Ecto neural progenitor cell (in vitro differentiated cells): Measurements from ENCODE around the gene TALDO1.
"Not testable (repeated sequence)": the region's sequence is repeated elsewhere in the genome, so short reads cannot be mapped to it uniquely, and the experiment has no call there.

Experiments used
- DNase-seq: peaks from one replicate; pipeline ENCODE4 v3.0.0-alpha.2; 2018; ENCODE audit warnings: low spot score

Gene TALDO1

DNA sequence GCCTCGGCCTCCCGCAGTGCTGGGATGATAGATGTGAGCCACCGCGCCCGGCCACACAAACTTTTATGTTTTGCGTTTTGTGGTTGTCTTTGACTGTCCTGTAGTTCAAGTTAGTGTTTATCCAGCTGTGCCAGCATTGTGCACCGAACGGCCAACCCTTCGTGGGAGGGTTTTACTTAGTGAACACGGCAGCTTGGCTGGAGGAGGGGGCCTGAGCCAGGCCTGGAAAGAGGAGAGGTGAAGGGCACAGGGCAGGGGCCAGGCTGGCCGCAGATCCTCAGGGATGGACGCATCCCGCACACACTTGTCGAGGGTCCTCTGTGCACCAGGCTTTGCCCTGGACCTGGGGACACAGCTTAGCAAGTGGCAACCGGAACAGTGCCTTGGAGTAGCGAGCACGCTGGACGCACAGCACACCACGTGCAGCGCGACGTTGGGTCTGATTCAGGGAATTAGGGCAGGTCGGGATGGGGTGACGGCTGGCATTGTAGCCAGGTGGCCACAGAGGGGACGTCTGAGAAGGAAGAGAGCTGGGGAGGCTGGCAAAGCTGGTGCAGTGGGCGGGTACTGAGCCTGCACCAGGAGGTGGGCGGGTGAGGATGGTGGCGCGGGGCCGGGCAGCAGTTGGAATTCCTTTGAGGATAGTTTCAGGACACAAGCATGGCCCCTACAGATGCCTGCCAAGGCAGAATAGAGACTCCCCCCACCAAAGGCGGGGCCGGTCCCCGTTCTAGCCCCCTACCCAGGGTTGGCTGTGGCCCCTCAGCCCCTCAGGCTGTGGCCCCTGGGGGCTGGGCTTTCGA is 27.8 kb upstream of the TALDO1 start:
- no peak for DNase-seq

DNA sequence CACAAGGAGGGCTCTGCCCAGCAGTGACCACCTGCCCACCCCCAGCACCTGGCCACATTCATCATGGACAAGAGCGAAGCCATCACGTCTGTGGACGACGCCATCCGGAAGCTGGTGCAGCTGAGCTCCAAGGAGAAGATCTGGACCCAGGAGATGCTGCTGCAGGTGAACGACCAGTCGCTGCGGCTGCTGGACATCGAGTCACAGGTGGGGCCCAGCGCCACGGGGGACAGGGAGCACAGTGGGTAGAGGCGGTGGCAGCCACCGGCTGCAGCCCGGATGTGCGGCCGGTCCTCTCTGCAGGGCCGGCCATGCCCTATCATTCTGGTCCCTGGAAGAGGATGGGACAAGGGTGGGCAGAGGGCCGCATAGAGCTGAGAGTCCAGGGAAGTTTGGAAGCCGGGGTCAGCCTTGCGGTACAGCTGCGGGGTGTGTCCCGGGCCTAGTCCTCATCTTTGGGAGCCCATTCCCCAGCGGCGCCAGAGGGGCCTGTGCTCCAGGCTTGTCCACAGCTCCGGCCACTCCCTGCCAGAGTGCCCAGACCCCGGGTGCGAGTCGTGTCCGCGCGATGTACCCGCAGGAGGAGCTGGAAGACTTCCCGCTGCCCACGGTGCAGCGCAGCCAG is 27.1 kb upstream of the TALDO1 start:
- no peak for DNase-seq

DNA sequence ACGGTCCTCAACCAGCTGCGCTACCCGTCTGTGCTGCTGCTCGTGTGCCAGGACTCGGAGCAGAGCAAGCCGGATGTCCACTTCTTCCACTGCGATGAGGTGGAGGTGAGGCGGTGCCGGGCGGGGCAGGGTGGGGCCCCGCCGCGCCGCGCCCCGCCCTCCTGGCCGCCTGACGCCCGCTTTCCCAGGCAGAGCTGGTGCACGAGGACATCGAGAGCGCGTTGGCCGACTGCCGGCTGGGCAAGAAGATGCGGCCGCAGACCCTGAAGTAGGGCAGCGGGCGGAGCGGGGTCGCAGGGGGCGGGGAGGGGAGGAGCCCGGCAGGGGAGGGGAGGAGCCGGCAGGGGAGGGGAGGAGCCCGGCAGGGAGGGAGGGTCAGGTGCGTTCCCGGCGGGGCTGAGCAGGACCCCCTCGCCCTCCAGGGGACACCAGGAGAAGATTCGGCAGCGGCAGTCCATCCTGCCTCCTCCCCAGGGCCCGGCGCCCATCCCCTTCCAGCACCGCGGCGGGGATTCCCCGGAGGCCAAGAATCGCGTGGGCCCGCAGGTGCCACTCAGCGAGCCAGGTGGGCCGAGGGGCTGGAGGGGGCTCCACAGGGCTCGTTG is 26.5 kb upstream of the TALDO1 start:
- DNase-seq, result peak; percentile 93

DNA sequence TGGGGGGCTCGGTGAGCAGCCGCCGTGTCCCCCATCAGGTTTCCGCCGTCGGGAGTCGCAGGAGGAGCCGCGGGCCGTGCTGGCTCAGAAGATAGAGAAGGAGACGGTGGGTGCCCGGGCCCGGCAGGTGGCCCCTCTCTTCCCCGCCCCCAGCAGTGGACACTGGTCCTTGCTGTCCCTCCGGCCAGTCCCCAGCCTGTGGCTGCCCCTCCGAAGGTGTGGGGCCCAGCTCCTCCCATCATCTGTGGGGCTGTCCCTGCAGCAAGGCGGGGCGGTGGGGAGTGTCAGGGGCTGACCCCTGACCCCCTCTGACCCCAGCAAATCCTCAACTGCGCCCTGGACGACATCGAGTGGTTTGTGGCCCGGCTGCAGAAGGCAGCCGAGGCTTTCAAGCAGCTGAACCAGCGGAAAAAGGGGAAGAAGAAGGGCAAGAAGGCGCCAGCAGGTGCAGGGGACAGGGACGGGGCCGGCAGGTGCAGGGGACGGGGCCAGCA is 26.0 kb upstream of the TALDO1 start:
- DNase-seq, result no peak

DNA sequence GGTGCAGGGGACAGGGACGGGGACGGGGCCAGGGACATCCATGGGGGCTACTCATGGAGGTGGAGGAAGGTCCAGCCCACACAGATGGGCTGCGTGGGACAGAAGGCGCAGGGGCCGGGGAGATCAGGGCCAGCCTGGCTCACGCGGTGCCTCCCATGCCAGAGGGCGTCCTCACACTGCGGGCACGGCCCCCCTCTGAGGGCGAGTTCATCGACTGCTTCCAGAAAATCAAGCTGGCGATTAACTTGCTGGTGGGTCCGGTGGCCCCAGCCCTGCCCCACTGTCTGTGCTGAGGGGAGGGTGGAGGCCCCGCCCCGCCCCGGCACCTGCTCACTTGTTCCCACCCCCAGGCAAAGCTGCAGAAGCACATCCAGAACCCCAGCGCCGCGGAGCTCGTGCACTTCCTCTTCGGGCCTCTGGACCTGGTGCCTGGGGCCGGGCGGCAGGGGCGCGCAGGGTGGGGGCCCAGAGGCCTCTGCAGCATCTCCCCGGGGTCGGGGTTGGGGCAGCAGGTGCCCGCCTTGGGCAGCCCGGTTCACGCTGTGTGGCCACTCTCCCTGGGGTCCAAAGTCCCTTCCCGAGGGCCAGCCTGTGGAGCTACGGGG is 25.4 kb upstream of the TALDO1 start:
- DNase-seq, result no peak

DNA sequence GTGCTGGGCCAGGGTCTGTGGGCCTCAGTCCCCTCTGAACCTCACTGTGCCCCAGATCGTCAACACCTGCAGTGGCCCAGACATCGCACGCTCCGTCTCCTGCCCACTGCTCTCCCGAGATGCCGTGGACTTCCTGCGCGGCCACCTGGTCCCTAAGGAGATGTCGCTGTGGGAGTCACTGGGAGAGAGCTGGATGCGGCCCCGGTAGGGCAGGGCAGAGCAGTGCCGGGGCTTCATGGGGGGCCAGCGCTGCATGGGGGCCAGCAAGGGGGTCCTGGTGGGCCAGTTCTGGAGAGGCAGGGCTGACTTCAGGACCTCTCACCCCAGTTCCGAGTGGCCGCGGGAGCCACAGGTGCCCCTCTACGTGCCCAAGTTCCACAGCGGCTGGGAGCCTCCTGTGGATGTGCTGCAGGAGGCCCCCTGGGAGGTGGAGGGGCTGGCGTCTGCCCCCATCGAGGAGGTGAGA is 24.9 kb upstream of the TALDO1 start:
- no peak for DNase-seq

DNA sequence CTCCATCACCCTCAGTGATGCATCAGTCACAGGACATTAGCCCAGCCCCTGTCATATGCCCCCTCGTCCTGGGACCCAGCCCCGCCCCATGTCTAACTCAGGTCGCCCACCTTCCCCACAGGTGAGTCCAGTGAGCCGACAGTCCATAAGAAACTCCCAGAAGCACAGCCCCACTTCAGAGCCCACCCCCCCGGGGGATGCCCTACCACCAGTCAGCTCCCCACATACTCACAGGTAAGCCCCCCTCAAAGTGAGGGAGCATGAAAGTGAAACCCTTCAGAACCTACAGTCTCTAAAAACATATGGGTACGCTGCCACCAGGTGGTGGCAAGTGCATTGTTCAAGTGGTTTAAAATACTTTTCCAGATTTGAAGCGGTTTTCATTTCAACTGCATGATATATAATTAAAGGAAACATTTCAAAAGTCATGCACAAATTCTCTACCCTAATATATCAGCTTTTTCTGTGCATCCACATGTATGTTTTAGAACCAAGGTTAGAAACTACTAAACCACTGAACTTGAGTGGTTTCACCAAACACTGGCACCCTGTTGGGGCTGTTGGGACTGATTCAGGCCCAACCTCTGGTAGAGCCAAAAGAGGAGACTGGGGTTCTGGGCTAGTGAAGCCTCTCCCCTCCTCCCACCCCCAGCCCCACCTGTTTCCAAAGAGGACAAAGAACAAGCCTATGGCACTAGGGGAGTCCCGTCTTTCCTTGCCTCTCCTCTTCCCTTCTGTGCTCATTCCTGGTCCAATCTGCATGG is 24.0 kb upstream of the TALDO1 start:
- DNase-seq, result no peak

DNA sequence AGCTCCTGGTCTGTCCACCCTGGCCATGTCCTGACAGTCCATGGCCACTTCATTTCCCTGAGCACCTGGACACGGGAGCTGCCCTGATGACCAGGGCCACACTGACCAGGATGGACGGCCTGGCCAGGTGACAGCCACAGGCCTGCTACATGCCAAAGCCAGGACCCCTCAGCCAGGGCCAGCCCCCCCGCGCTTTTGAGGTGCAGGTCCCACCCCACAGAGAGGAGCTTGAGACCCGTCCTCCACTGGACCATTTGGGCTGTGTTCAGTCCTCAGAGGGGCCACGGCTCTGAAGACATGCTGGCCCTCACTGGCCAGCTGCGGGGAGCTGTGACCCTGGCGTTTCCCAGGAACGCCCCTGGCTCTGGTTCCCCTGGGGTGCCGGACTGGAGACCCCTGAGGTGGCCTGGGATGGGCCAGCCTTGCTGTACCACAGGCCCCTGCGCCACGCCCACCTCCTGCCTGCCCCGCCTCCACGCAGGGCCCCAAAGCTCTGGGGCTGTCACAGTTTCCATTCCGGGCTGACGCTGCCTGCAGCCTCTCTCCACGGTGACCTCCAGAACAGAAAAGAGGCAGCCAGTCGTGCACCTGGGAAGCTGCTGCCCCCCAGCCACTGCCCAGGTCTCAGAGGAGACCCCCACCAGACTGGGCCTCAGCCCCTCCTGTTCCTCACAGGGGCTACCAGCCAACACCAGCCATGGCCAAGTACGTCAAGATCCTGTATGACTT is 23.1 kb upstream of the TALDO1 start:
- no peak for DNase-seq

DNA sequence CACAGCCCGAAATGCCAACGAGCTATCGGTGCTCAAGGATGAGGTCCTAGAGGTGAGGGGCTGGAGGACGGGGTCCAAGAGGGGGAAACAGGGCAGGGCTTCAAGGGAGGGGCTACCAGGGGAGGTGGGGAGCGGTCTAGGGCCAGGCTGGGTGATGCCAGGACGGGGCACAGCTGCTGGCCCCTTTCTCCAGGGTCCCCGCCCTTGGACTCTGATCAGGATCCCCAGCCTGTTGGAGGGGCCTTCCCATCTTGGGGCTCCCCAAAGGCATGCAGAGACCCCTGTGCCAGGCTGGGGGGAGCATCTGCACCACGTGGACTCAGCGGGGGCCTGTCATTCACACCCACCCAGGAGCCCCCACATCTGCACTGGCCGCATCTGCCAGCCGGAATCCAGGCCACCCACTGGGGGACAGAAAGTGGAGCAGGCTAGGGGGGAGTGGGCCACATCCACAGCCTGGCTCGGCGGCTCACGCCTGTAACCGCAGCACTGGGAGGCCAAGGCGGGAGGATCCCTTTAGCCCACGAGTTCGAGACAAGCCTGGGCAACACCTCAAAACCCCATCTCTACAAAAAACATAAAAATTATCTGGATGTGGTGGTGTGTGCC is 22.4 kb upstream of the TALDO1 start:
- DNase-seq, result no peak

DNA sequence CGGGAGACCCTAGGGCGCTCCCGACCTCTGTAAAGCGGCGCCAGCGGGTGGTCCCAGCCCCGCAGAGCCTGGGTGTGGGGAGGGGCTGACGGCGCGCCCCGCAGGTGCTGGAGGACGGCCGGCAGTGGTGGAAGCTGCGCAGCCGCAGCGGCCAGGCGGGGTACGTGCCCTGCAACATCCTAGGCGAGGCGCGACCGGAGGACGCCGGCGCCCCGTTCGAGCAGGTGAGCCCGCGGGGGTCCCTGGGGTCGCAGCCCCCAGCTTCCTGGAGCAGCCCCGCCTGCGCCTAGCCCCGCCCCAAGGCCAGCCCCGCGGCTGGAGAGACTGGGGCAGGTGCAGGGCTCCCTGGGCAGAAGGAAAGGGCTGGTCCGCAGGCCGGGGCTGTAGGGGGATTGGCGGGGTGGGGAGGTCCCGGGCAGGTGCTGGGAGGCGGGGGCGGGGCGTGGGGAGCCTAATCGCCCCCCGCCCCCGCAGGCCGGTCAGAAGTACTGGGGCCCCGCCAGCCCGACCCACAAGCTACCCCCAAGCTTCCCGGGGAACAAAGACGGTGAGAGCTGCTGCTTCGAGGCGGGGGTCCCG is 21.6 kb upstream of the TALDO1 start:
- no peak for DNase-seq

DNA sequence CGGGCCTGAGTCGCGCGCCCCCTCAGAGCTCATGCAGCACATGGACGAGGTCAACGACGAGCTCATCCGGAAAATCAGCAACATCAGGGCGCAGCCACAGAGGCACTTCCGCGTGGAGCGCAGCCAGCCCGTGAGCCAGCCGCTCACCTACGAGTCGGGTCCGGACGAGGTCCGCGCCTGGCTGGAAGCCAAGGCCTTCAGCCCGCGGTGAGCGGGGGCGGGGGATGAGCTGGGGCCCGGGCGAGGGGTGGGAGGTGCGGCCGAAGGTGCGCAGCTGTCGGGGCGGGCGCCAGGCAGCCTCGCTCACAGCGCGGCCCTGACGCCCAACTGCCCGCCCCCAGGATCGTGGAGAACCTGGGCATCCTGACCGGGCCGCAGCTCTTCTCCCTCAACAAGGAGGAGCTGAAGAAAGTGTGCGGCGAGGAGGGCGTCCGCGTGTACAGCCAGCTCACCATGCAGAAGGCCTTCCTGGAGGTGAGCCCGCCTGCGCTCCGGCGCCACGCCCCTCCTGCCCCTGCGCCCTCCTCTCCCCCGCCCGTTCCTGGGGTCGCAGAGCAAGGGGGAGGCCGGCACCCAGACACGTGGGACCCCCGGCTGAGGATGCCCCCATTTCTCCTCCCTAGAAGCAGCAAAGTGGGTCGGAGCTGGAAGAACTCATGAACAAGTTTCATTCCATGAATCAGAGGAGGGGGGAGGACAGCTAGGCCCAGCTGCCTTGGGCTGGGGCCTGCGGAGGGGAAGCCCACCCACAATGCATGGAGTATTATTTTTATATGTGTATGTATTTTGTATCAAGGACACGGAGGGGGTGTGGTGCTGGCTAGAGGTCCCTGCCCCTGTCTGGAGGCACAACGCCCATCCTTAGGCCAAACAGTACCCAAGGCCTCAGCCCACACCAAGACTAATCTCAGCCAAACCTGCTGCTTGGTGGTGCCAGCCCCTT is 20.7 kb upstream of the TALDO1 start:
- DNase-seq, result no peak

DNA sequence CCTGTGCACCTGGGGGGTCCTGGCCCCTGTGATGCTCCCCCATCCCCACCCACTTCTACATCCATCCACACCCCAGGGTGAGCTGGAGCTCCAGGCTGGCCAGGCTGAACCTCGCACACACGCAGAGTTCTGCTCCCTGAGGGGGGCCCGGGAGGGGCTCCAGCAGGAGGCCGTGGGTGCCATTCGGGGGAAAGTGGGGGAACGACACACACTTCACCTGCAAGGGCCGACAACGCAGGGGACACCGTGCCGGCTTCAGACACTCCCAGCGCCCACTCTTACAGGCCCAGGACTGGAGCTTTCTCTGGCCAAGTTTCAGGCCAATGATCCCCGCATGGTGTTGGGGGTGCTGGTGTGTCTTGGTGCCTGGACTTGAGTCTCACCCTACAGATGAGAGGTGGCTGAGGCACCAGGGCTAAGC is 20.0 kb upstream of the TALDO1 start:
- DNase-seq, result no peak

DNA sequence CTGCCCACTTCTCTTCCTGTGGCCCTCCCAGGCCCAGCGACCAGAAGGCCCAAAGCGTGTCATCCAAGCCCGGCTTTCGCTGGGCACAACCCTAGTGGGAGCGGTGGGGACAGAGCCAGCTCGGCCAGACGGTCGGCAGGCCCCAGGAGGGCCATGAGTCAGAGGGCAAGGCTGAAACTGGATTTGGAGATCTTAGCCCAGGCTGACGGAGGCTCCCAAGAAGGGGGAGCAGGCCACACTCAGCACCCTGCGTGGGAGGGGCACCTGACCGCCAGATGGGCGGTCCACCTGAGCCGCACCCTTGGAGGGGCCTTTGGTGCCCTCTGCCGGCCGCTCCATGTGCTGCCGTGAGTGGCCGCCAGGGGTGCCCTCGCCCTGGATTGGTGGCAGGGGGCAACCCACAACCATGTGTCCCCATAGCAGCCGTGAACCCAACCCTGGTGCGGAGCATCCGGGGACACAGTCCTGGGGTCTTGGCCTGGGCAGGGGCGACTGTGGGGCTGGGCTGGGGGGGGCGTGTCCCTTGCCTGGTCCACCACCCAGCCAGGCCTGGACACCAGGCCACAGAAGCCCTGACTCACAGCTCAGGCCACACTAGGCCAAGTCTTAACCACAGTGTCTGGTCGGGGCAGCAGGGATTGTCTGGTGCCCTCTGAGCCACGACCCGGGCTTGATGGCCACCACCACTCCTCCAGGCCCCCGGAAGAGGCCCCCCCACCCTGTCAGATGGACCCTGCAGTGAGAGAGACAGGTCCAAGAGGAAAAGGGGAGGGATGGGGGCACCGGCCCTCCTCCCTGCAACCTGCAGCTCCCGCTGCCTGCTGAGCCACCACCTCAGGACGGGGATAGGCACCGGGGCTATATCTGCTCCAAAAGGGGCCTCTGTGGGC is 19.2 kb upstream of the TALDO1 start:
- DNase-seq, result peak; percentile 91

DNA sequence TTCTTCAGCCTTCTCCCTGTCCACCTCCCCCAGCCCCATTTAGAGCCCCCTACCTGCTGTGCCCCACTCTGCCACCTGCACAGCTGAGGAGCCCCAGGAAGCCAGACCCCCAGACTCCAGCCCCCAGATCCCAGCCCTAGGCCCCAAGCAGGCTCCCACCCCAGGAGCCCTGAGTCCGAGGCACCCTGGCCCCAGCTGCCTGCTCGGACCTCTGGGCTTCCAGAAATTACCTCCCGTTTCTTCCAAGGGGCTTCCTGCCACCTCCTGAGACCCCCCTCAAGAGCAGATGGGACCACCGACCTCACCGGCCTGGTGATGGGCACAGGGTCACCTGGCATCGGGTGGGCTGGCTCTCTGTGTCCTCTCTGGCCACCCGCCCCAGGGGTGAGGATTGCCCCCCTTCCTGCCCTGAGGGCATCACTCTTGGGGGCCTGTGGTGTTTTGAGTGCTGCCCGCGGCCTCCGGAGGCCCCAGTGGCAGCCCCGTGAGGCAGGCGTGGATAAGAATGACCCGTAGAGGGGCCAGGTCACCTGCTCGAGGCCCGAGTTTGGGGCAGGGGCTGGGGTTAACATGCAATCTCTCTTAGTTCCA is 18.3 kb upstream of the TALDO1 start:
- DNase-seq, result no peak

DNA sequence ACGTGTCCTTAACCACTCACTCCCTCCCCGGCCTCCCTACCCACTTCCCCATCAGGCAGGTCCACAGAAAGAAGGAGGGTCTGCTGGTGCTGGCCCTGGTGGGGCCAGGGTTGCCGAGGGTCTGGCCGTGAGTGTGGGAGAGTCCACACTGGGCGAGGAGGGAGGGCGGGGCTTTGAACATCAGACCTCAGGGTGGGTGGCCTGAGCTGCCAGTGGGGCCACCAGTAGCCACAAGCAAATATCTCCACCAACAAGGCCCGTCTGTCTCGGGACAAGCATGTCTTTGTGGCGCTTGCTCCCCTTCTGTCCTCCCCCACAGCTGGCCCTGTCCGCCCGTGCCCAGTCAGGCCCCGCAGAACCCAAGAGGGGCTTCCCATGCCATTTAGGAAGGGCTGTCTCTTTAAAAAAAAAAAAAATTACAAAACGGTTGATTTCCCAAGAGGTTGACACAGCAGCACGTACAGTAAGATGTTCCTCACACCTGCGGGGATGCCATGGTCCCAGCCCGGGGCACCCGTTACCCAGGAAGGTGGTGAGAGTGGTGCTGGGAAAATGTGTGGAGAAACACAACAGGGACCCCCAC is 17.7 kb upstream of the TALDO1 start:
- peak; percentile 57 for DNase-seq

DNA sequence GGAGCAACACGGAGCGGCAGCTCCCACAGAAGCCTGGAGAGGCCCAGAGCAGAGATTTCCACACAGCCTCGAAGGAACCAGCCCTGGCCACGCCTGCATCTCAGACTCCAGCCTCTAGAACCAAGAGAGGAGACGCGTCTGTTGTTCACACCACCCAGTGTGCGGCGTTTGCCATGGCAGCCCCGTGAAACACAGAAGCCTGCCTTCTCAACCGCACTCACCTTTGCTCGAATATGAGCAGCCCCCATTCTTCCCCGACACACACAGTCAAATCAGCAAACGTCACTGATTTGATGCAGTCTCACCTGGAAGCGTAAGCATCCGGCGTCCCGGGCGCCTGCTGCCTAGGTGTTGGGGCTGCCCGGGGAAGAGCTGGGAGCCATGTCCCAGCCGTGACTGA is 14.2 kb upstream of the TALDO1 start:
- DNase-seq, result no peak

DNA sequence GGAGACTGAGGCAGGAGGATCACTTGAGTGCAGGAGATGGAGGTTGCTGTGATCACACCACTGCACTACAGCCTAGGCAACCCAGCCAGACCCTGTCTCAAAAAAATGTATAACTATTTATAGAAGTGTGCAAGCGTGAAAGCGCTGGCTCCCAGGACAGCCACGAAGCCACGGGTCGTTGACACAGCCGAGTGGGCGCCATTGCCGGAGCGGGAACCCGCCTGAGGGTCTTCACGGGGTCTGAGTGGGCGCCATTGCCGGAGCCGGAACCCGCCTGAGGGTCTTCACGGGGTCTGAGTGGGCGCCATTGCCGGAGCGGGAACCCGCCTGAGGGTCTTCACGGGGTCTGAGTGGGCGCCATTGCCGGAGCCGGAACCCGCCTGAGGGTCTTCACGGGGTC is 12.7 kb upstream of the TALDO1 start:
- DNase-seq, result not testable (repeated sequence)
